AG10803 (cell line): ENCODE results near the gene RELT.

Source experiments
- DNase-seq: peaks from one replicate; pipeline ENCODE4 v3.0.0; 2010; ENCODE audit warnings: low read depth
- H3K4me3 ChIP-seq: 2 replicates; pipeline ENCODE4 v1.5.1; 2011; ENCODE audit warnings: mild to moderate bottlenecking, low read length, control low read depth
- CTCF ChIP-seq: conservative IDR thresholded peaks from 2 replicates; pipeline ENCODE4 v1.5.1; 2011; ENCODE audit warnings: mild to moderate bottlenecking, low read length, control low read depth, inconsistent platforms

RELT gene

GRCh38 chr11:73393011-73393380 is 16.8 kb downstream of the RELT start:
- TF ChIP-seq CTCF: no peak
- DNase-seq: no peak
- H3K4me3 ChIP-seq: no peak overlapping the region

- peak; percentile 88 for TF ChIP-seq CTCF
- peak; percentile 79 for DNase-seq
- no peak overlapping the region for H3K4me3 ChIP-seq
Measured at GRCh38 chr11:73393479-73394415, 17.5 kb downstream of the RELT start.

- no peak overlapping the region for H3K4me3 ChIP-seq
- DNase-seq: no peak
- no peak for TF ChIP-seq CTCF
Measured at GRCh38 chr11:73394416-73395296, 18.5 kb downstream of the RELT start.

- no peak for DNase-seq
- no peak for TF ChIP-seq CTCF
- no peak overlapping the region for H3K4me3 ChIP-seq
Measured at GRCh38 chr11:73395297-73396208, 19.4 kb downstream of the RELT start.

- DNase-seq: no peak
- H3K4me3 ChIP-seq: no peak overlapping the region
- no peak for TF ChIP-seq CTCF
Measured at GRCh38 chr11:73396251-73396930, 20.2 kb downstream of the RELT start.

- DNase-seq: no peak
- no peak for TF ChIP-seq CTCF
- H3K4me3 ChIP-seq: no peak overlapping the region
Measured at GRCh38 chr11:73396985-73397384, 20.8 kb downstream of the RELT start.
